Activated effector memory CD4-positive, alpha-beta T cell treated with Interleukin-2 at 50 U/mL for 16 hours (primary cell): Measurements from ENCODE around the gene NUB1.

Experiments used
- DNase-seq: peaks from one replicate; pipeline ENCODE4 v3.0.0-alpha.2; 2020

Gene NUB1

GRCh38 chr7:151314401-151314800, 27.2 kb upstream of the NUB1 start:
- no peak for DNase-seq

- DNase-seq, result peak; percentile 49
Observed at GRCh38 chr7:151315038-151315655, 26.5 kb upstream of the NUB1 start.

GRCh38 chr7:151316896-151317295, 24.7 kb upstream of the NUB1 start:
- no peak for DNase-seq

GRCh38 chr7:151317936-151318335, 23.7 kb upstream of the NUB1 start:
- DNase-seq, result no peak

DNA sequence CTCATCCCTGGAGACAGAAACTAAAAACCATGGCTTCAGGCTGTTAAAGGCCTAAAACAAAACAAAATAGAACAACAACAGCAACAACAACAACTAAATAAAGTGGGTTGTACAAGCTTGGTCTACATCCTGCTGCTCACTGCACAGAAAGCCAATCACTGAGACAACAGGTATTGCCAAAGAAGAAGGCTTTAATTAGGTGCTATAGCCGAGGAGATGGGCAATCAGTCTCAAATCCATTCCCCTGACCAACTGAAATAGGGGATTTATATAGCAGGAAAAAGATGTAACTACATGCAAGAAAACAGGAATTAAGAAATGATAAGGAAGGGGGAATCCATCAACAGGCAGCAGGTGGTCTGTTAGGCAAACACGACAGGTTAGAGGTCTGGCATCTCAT, 22.4 kb upstream of the NUB1 start:
- DNase-seq, result no peak

DNA sequence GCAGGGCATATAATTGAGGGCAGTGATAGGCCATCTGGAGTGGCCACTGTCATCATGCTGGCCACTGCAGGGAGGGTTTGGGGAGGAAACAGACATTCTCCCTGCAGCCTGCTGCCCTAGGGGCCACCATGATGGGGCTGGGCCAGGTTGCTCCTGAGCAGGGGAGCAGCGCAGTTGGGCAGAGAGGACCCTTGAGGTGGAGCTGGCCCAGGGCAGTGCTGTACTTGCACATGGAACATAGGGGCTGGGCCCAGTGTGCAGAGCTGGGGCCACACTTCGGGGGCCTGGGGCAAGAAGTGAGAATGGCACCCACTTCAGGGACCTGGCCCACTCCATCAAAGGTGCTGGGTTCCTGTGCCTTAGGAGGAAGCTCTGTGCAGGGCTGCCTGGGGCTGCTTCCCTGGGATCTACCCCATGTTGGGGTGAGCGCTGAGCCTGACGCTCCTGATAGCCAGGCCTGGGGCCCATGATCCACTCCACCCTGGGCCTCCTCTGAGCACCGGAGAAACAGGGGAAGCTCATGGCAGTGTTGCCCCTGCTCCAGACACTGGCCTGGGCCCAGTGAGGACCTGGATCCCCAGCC, 21.3 kb upstream of the NUB1 start:
- DNase-seq, result no peak

DNA sequence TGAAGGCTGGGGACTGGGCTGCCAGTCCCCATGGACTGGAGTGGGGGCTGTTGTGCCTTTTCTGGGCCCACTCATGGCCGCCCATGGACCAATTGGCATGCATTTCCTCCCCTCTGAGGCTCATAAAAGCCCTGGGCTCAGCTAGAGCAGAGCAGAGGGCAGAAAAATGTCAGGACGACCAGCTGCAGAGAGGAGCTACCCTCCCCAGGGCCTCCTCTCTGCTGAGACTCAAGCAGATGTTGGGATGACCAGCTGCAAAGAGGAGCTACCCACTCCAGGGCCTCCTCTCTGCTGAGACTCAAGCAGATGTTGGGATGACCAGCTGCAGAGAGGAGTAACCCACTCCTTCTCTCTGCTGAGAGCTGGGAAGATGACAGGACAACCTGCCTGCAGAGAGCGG, 20.3 kb upstream of the NUB1 start:
- DNase-seq, result no peak

DNA sequence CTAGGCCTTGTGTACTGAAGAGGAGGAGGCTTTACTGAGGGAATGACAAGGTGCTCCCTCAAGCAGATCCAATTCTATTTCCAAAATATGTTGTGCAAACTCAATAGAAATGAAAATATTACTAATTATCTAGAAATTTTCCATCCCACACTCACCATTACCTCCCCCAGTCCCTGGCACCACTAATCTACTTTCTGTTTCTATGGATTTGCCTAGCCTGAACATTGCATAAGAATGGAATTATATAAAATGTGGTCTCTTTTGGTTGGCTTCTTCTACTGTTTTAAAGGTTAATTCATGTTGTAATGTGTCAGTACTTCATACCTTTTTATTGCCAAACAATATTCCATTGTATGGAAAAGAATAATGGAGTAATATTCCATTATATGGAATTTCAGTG, 18.7 kb upstream of the NUB1 start:
- no peak for DNase-seq

DNA sequence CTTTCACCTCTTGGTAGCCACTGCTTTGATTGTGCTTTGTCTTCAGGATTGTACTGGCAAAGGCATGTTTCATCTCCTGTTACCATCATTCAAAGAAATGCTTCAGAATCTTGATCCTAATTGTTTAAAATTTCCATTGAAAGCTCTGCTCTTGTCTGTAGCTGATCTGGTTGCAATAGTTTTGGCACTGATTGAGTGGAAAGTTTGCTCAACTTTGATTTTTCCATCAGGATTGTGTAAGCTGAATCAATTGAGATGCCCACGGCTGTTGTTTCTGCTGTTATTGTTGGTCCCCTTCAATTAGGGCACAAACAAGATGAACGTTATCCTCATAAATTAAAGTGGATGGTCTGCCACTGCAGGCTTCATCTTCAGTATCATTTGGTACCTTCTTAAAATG, 14.6 kb upstream of the NUB1 start:
- no peak for DNase-seq

DNA sequence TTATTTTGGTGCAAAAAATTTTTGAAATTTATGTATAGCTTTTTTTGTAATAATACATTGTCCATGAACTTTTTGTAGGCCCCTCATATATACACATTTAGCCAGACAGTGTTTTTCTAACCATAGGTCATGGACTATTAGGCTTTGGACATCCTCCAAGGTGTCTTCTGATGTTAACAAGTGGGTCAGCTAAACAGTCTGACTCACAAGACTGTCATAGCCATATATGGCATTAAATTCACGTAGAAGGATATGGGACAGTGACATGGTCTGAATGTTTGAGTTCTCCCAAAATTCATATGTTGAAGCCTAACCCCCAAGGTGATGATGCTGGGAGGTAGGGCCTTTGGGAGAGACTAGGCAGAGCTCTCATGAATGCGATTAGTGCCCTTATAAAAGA, 14.0 kb upstream of the NUB1 start:
- no peak for DNase-seq

DNA sequence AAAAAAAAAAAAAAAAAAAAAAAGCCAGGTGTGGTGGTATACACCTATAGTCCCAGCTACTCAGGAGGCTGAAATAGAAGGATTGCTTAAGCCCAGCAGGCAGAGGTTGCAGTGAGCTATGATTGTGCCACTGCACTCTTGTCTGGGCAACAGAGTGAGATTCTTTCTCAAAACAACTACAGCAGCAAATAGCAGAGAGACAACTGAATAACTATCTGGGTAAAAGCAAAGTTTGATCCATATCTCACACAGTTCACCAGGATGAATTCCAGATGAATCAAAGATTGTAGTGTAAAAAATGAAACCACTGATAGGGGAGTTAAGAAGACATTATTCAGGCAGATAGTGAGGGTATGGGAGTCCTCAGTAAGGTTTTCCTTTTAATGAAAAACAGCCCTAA, 11.4 kb upstream of the NUB1 start:
- DNase-seq, result no peak

- DNase-seq, result no peak
Observed at GRCh38 chr7:151330661-151331060, 11.0 kb upstream of the NUB1 start.

DNA sequence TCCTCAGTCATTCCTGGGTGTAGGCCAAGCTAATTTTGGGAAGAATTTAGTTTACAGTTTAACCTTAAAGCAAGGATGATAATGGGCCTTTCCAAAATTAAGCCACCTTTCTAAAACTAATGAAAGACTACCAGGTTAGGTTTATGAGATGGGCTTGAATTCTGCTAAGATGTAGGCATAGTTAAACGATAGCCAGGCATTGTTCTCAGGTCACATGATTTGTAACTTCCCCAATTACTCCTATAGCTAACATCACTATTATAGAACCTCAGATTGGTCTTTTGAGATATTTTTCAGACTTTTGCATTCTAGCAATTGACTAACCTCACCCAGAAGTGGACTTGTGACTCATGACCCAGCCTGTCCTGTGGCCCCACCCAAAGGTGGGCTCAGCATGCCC, 7.0 kb upstream of the NUB1 start:
- no peak for DNase-seq

DNA sequence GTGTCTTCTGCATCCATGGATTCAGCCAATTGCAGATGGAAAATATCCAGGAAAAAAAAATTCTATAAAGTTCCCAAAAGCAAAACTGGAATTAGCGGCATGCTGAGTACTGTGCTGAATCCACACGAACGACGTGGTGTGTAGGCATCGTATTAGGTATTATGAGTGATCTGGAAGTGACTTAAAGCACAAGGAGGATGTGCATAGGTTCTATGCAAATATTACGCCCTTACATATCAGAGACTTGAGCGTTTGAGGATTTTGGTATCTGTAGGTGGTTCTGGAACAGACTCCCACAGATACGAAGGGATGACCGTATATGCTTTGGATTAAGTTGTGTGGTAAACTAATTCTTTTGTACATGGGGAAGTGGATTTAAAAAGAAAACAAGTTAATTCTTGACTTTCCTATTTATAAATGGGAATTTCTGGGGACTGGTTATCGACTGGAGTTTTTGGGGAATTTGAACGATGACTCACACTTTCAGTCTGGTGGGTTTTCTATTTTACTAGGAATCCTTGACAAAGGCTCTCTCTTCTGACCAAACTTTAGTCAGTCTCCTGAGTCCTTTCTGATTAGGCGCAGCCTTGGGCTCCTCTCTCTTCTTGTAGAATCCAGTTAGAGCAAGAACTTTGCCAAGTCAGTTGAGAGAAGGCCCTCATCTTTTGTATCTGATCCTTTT, 5.4 kb upstream of the NUB1 start:
- DNase-seq, result no peak

GRCh38 chr7:151337346-151337745, 4.3 kb upstream of the NUB1 start:
- no peak for DNase-seq

GRCh38 chr7:151338809-151339208, 2.8 kb upstream of the NUB1 start:
- no peak for DNase-seq

DNA sequence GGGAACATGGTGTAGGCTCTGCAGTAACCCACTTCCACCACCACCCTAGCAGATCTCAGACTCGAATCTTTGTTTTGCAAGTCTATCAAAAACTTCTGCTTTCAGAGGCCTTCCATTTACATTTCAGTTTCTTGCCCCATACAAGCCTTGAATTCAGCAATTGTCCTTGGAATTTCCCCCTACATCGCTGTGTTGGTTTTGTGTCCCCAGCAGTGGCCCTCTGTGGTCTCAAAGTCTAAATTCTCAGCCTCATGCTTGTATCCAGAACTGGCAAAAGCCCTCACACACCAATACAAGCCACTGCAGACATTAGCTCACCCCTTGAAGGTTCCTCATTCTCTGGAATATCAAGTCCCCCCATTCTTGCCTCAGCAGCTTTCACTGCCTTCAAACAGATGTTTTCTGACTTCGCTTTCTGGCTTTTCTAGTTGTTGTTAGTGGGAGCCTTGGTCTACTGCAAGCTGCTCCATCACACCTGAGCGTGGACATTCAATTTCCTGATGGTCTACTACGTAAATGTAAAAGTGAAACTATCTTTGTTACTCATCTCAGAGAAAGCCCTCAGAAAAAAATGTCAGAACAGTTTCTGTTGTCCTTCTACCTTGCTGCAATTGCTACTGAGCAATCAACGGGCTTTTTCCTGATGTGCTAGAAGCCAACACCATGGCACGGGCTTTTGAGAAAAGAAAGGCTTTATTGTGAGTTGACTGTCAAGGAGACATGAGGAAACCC, 1.8 kb upstream of the NUB1 start:
- DNase-seq, result no peak

GRCh38 chr7:151340794-151341356, 737 bp upstream of the NUB1 start:
- DNase-seq, result no peak

GRCh38 chr7:151342102-151342646, 562 bp downstream of the NUB1 start:
- no peak for DNase-seq

GRCh38 chr7:151342811-151343210, 1.2 kb downstream of the NUB1 start:
- no peak for DNase-seq

GRCh38 chr7:151343516-151343915, 1.9 kb downstream of the NUB1 start:
- no peak for DNase-seq

- DNase-seq, result no peak
Observed at GRCh38 chr7:151345576-151346469, 4.2 kb downstream of the NUB1 start.

DNA sequence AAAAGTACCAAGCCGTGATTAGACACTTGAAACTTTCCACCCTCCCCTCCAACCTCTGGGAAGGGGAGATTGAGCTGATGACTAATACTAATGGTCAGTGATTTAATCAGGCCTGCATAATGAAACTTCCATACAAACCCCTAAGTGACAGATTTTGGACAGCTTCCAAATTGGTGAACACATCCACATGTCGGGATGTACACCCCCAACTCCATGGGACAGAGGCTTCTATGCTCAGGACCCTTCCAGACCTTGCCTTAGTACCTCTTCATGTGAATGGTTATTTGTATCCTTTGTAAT, 4.8 kb downstream of the NUB1 start:
- DNase-seq, result no peak
